ENCODE data around the gene MSI1.

DNA sequence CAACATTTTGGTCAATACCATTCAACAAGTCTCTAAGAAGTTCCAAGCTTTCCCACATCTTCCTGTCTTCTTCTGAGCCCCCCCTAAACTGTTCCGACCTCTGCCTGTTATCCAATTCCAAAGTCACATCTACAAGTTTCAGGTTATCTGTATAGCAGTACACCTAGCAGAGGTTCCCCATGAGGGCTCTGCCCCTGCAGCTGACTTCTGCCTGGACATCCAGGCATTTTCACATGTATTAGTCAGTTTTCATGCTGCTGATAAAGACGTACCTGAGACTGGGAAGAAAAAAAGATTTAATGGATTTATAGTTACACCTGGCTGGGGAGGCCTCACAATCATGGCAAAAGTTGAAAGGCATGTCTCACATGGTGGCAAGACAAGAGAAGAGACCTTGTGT, 31.2 kb downstream of the MSI1 start:
- TF ChIP-seq CTCF (conservative IDR thresholded peaks at IDR 0.05; ENCODE audit: low read length) (no peak), EZH2phosphoT487 (IDR thresholded peaks at IDR 0.05; ENCODE audit: borderline replicate concordance, low read depth, low read length) (no peak)

Measured in OCI-LY7 (cell line).